Type B pancreatic cell (in vitro differentiated cells): Measurements from ENCODE around the gene SPRED2. TPM values are rescaled to one million over a fixed set of nuclear protein-coding genes. Genes with fewer than 3 reads are reported as not detected.

ENCODE experiments used
- DNase-seq: peaks from one replicate; pipeline ENCODE4 v3.0.0; 2021; ENCODE audit warnings: mixed read lengths; ENCODE audit not compliant: unreplicated experiment; ENCODE audit errors: extremely low spot score
- H3K27ac Mint-ChIP-seq: 2 replicates; pipeline ENCODE4 v1.8.0; 2021; ENCODE audit warnings: mild to moderate bottlenecking, mixed read lengths
- H3K27me3 Mint-ChIP-seq: 2 replicates; pipeline ENCODE4 v1.8.0; 2021; ENCODE audit warnings: mixed read lengths
- H3K36me3 Mint-ChIP-seq: 2 replicates; pipeline ENCODE4 v1.8.0; 2021; ENCODE audit warnings: mixed read lengths
- H3K4me1 Mint-ChIP-seq: one replicate; pipeline ENCODE4 v1.8.0; 2021; ENCODE audit warnings: mixed read lengths; ENCODE audit not compliant: unreplicated experiment
- H3K4me3 Mint-ChIP-seq: 2 replicates; pipeline ENCODE4 v1.8.0; 2021; ENCODE audit warnings: mild to moderate bottlenecking, mixed read lengths
- H3K9me3 Mint-ChIP-seq: 2 replicates; pipeline ENCODE4 v1.8.0; 2021; ENCODE audit warnings: mixed read lengths
- CTCF ChIP-seq: fragments of 200-600 bp; sonication (generic); conservative IDR thresholded peaks from 2 replicates; pipeline ENCODE4 v1.5.0; 2021; ENCODE audit warnings: antibody characterized with exemption, mild to moderate bottlenecking
- total RNA-seq: library from RNA; stranded (reverse); gene quantifications from 2 replicates; pipeline ENCODE4 v1.2.1, GENCODE V29; 2021; ENCODE audit warnings: low replicate concordance

SPRED2 gene
- total RNA-seq, 1 donor from 2014 or later: 38.9 TPM

GRCh38 chr2:65345631-65346030 is 86.8 kb downstream of the SPRED2 start:
- no peaks in the 10 kb centered on the region for H3K27me3 Mint-ChIP-seq
- H3K27ac Mint-ChIP-seq: no peak overlapping the region
- no peak overlapping the region for H3K4me3 Mint-ChIP-seq

GRCh38 chr2:65344689-65345088 is 87.7 kb downstream of the SPRED2 start:
- no peak for DNase-seq
- Mint-ChIP-seq H3K27ac (no peak overlapping the region), H3K27me3 (no peaks in the 10 kb centered on the region), H3K4me3 (no peak overlapping the region), H3K36me3 (peaks cover 37% of the 10 kb centered on the region), H3K4me1 (peaks cover 21% of the 10 kb centered on the region), H3K9me3 (peaks cover 8% of the 10 kb centered on the region)
- TF ChIP-seq CTCF: no peak

More at GRCh38 chr2:65345631-65346030, 86.8 kb downstream of the SPRED2 start:
- peaks cover 32% of the 10 kb centered on the region for H3K36me3 Mint-ChIP-seq
- no peak for TF ChIP-seq CTCF
- peaks cover 8% of the 10 kb centered on the region for H3K9me3 Mint-ChIP-seq
- DNase-seq: no peak
- peaks cover 30% of the 10 kb centered on the region for H3K4me1 Mint-ChIP-seq

- Mint-ChIP-seq H3K36me3 (peaks cover 37% of the 10 kb centered on the region), H3K27me3 (no peaks in the 10 kb centered on the region), H3K4me1 (peaks cover 16% of the 10 kb centered on the region), H3K4me3 (no peak overlapping the region), H3K27ac (no peak overlapping the region), H3K9me3 (peaks cover 8% of the 10 kb centered on the region)
- DNase-seq: no peak
- TF ChIP-seq CTCF: no peak
These were observed 88.2 kb downstream of the SPRED2 start for GRCh38 chr2:65344182-65344581.

GRCh38 chr2:65343386-65343785 is 89.0 kb downstream of the SPRED2 start:
- no peak for TF ChIP-seq CTCF
- Mint-ChIP-seq H3K36me3 (peaks cover 37% of the 10 kb centered on the region), H3K4me1 (peaks cover 10% of the 10 kb centered on the region), H3K4me3 (no peak overlapping the region), H3K27ac (no peak overlapping the region), H3K27me3 (no peaks in the 10 kb centered on the region), H3K9me3 (peaks cover 8% of the 10 kb centered on the region)
- DNase-seq: no peak

- peaks cover 18% of the 10 kb centered on the region for H3K36me3 Mint-ChIP-seq
- no peaks in the 10 kb centered on the region for H3K27me3 Mint-ChIP-seq
- DNase-seq: no peak
- H3K27ac Mint-ChIP-seq: no peak overlapping the region
- H3K9me3 Mint-ChIP-seq: no peaks in the 10 kb centered on the region
- no peak overlapping the region for H3K4me3 Mint-ChIP-seq
- H3K4me1 Mint-ChIP-seq: no peaks in the 10 kb centered on the region
- no peak for TF ChIP-seq CTCF
These were observed 91.3 kb downstream of the SPRED2 start for GRCh38 chr2:65340898-65341681.
